Stomach (tissue), 9 donors: ENCODE measurements around the gene AGAP5. TPM values are rescaled to one million over a fixed set of nuclear protein-coding genes. Genes with fewer than 3 reads are reported as not detected.
A peak's percentile ranks its signal among the peaks of the same experiment; 100 is the strongest.

Experiments
- DNase-seq, 2 donors: peaks; one replicate each; pipeline versions ENCODE4 v3.0.0 to v3.0.0-alpha.2; 2013 to 2019
- H3K27ac ChIP-seq, 5 donors: fragments of 200-600 bp in 4 of 5; sonication (generic) in 4 of 5; one replicate each; pipeline ENCODE4 v1.5.1; 2013 to 2019; ENCODE audit warnings: mild to moderate bottlenecking in 1 of 5, moderate library complexity in 1 of 5
- H3K27me3 ChIP-seq, 3 donors: fragments of 200-600 bp; sonication (generic); one replicate each; pipeline ENCODE4 v1.5.1; 2017 to 2019; ENCODE audit warnings: mixed run types in 1 of 3
- H3K36me3 ChIP-seq, 4 donors: fragments of 200-600 bp; sonication (generic); 1 replicate in 3 of 4; 2 replicates in 1 of 4; pipeline ENCODE4 v1.5.1; 2016 to 2019
- H3K4me1 ChIP-seq, 4 donors: fragments of 200-600 bp; sonication (generic); one replicate each; pipeline ENCODE4 v1.5.1; 2016 to 2019
- H3K4me3 ChIP-seq, 4 donors: fragments of 200-600 bp; sonication (generic) in 3 of 4; one replicate each; pipeline ENCODE4 v1.5.1; 2016 to 2019; ENCODE audit warnings: mild to moderate bottlenecking in 1 of 4
- H3K9me3 ChIP-seq, 4 donors: fragments of 200-600 bp; sonication (generic); one replicate each; pipeline ENCODE4 v1.5.1; 2016 to 2019
- CTCF ChIP-seq, 7 experiments: fragments of 450-650 bp in 4 of 7; fragments of 200-600 bp in 3 of 7; sonication (generic) in 3 of 7; IDR thresholded peaks; one replicate each; pipeline ENCODE4 v1.5.1; 2016 to 2019; ENCODE audit warnings: antibody characterized with exemption in 7 of 7, control low read depth in 2 of 7, mild to moderate bottlenecking in 1 of 7
- EP300 ChIP-seq: sonication (generic); formaldehyde crosslinking; IDR thresholded peaks from one replicate; pipeline ENCODE4 v1.6.1; 2017; ENCODE audit warnings: antibody characterized with exemption
- POLR2A ChIP-seq, 4 donors: fragments of 450-650 bp; IDR thresholded peaks; one replicate each; pipeline ENCODE4 v1.6.1; 2016; ENCODE audit warnings: antibody characterized with exemption in 4 of 4, control low read depth in 2 of 4, mild to moderate bottlenecking in 1 of 4, moderate library complexity in 1 of 4
- POLR2AphosphoS5 ChIP-seq, 3 donors: sonication (generic); formaldehyde crosslinking; IDR thresholded peaks; one replicate each; pipeline ENCODE4 v1.6.1; 2016; ENCODE audit warnings: antibody characterized with exemption in 3 of 3
- WGBS, 5 donors: extraction: QIAGEN DNeasy Blood & Tissue Kit in 3 of 5; methylation state at CpG; one replicate each; pipeline versions ENCODE4 v1.1.5 to v1.1.7; 2013 to 2018; 5-methylcytosine and 5-hydroxymethylcytosine counted together
- intact Hi-C: fragments of 100-400 bp; cut with DNase I; formaldehyde crosslinking; loops from one replicate; pipeline ENCODE4 v1.15.1; 2023; ENCODE audit warnings: low total_unique reads
- polyA plus RNA-seq, 3 donors: library from polyadenylated mRNA; stranded (reverse); fragments of 200-250 nt; gene quantifications; one replicate each; pipeline ENCODE4 v1.2.3, GENCODE V29; 2013
- total RNA-seq, 5 donors: library from RNA; depleted of rRNA; stranded (reverse); fragments of >200 nt; gene quantifications; one replicate each; pipeline versions ENCODE4 v1.1.0 to v1.2.3, GENCODE V29; 2014 to 2016
- donor health status: healthy with polysubstance abuse.
- donor health status: Bipolar disorder and iron deficiency.
- donor health status: healthy.

AGAP5 gene
- total and polyA plus RNA-seq, 8 donors: 1.8 to 20.1 (median 5.8) TPM

GRCh38 chr10:73646598-73647041, 51.3 kb downstream of the AGAP5 start:
- H3K4me1 ChIP-seq: peaks cover 7 to 41% (median 29%) of the 10 kb centered on the region in 4 donors
- no peak overlapping the region for H3K27ac ChIP-seq
- no peak for DNase-seq
- peak overlapping the region in 1 of 4 donors; percentile 80 for H3K4me3 ChIP-seq
- H3K9me3 ChIP-seq: no peaks in the 10 kb centered on the region
- H3K27me3 ChIP-seq: no peaks in the 10 kb centered on the region
- H3K36me3 ChIP-seq: no peaks in the 10 kb centered on the region
- 90 to 94% (median 91%) methylated on average over 8 to 9 of the region's 9 CpGs for WGBS, 5 donors
- TF ChIP-seq POLR2A (IDR thresholded peaks at IDR 0.05): no peak
- no peak for TF ChIP-seq EP300
- TF ChIP-seq CTCF (IDR thresholded peaks at IDR 0.05): no peak
- no peak for TF ChIP-seq POLR2AphosphoS5 (IDR thresholded peaks at IDR 0.05)
- intact Hi-C loops: no loop called here

GRCh38 chr10:73645251-73645650, 52.7 kb downstream of the AGAP5 start:
- peaks cover 7 to 41% (median 26%) of the 10 kb centered on the region in 4 donors for H3K4me1 ChIP-seq
- TF ChIP-seq POLR2AphosphoS5 (IDR thresholded peaks at IDR 0.05): no peak
- TF ChIP-seq POLR2A (IDR thresholded peaks at IDR 0.05): no peak
- TF ChIP-seq EP300: no peak
- TF ChIP-seq CTCF (IDR thresholded peaks at IDR 0.05): no peak
- H3K4me3 ChIP-seq: no peak overlapping the region
- DNase-seq: no peak
- no peaks in the 10 kb centered on the region for H3K9me3 ChIP-seq
- WGBS, 5 donors: 73 to 83% (median 75%) methylated on average over 3 of the region's 3 CpGs
- no peaks in the 10 kb centered on the region for H3K27me3 ChIP-seq
- no peaks in the 10 kb centered on the region for H3K36me3 ChIP-seq
- H3K27ac ChIP-seq: no peak overlapping the region
- intact Hi-C loops: loop anchor here (2.0 kb wide), 1 partner anchor 114 kb away; no protein-coding TSS in a partner anchor

GRCh38 chr10:73644767-73645166, 53.1 kb downstream of the AGAP5 start:
- H3K4me1 ChIP-seq: peaks cover 7 to 41% (median 26%) of the 10 kb centered on the region in 4 donors
- no peaks in the 10 kb centered on the region for H3K36me3 ChIP-seq
- TF ChIP-seq EP300 (no peak), CTCF (IDR thresholded peaks at IDR 0.05) (no peak), POLR2AphosphoS5 (IDR thresholded peaks at IDR 0.05) (no peak), POLR2A (IDR thresholded peaks at IDR 0.05) (no peak)
- intact Hi-C loops: loop anchor here (2.0 kb wide), 1 partner anchor 114 kb away; no protein-coding TSS in a partner anchor
- WGBS, 5 donors: 33 to 70% (median 48%) methylated on average over 1 of the region's 1 CpG
- DNase-seq: no peak
- no peak overlapping the region for H3K27ac ChIP-seq
- no peaks in the 10 kb centered on the region for H3K27me3 ChIP-seq
- H3K9me3 ChIP-seq: no peaks in the 10 kb centered on the region
- no peak overlapping the region for H3K4me3 ChIP-seq

GRCh38 chr10:73644015-73644743, 53.7 kb downstream of the AGAP5 start:
- WGBS, 5 donors: 12 to 23% (median 17%) methylated on average over 5 of the region's 5 CpGs
- Histone ChIP-seq H3K4me1 (peaks cover 7 to 41% (median 26%) of the 10 kb centered on the region in 4 donors), H3K9me3 (no peaks in the 10 kb centered on the region), H3K4me3 (no peak overlapping the region), H3K36me3 (no peaks in the 10 kb centered on the region), H3K27ac (no peak overlapping the region), H3K27me3 (no peaks in the 10 kb centered on the region)
- TF ChIP-seq POLR2AphosphoS5 (IDR thresholded peaks at IDR 0.05) (peak in 1 of 3 donors; percentile 49), POLR2A (IDR thresholded peaks at IDR 0.05) (no peak), CTCF (IDR thresholded peaks at IDR 0.05) (peak in 5 of 7 experiments; percentile 72 to 96 (median 86))
- intact Hi-C loops: loop anchor here (2.0 kb wide), 1 partner anchor 113 kb away; no protein-coding TSS in a partner anchor
- peak; percentile 68 to 86 for DNase-seq
